Neutrophil (primary cell): Measurements from ENCODE around the gene CNDP1.
"Not testable (repeated sequence)": the region's sequence is repeated elsewhere in the genome, so short reads cannot be mapped to it uniquely, and the experiment has no call there.

Source experiments
- H3K27ac ChIP-seq: fragments of 200-600 bp; sonication (generic); 2 replicates; pipeline ENCODE4 v1.5.1; 2016; ENCODE audit warnings: mild to moderate bottlenecking, moderate library complexity
- H3K27me3 ChIP-seq: fragments of 200-600 bp; sonication (generic); 2 replicates; pipeline ENCODE4 v1.6.0; 2016; ENCODE audit warnings: mild to moderate bottlenecking
- H3K36me3 ChIP-seq: fragments of 200-600 bp; sonication (generic); 2 replicates; pipeline ENCODE4 v1.5.1; 2017
- H3K4me1 ChIP-seq, 2 experiments: fragments of 200-600 bp in 1 of 2; sonication (generic) in 1 of 2; 1 replicate in 1 of 2; 2 replicates in 1 of 2; pipeline versions ENCODE4 v1.5.1 to v1.6.1; 2013 to 2016; ENCODE audit warnings: low read depth in 1 of 2, low read length in 1 of 2, mild to moderate bottlenecking in 1 of 2, moderate library complexity in 1 of 2; ENCODE audit not compliant: control insufficient read depth in 1 of 2, insufficient read depth in 1 of 2
- H3K4me3 ChIP-seq, 2 experiments: fragments of 200-600 bp in 1 of 2; sonication (generic) in 1 of 2; 1 replicate in 1 of 2; 2 replicates in 1 of 2; pipeline ENCODE4 v1.5.1; 2013 to 2016; ENCODE audit warnings: low read depth in 1 of 2, low read length in 1 of 2, mild to moderate bottlenecking in 1 of 2, moderate library complexity in 1 of 2
- H3K9me3 ChIP-seq: fragments of 200-600 bp; sonication (generic); 2 replicates; pipeline ENCODE4 v1.5.1; 2016
- CTCF ChIP-seq: fragments of 200-600 bp; sonication (generic); IDR thresholded peaks from 2 replicates; pipeline ENCODE4 v1.5.1; 2016; ENCODE audit warnings: antibody characterized with exemption

CNDP1 gene

DNA sequence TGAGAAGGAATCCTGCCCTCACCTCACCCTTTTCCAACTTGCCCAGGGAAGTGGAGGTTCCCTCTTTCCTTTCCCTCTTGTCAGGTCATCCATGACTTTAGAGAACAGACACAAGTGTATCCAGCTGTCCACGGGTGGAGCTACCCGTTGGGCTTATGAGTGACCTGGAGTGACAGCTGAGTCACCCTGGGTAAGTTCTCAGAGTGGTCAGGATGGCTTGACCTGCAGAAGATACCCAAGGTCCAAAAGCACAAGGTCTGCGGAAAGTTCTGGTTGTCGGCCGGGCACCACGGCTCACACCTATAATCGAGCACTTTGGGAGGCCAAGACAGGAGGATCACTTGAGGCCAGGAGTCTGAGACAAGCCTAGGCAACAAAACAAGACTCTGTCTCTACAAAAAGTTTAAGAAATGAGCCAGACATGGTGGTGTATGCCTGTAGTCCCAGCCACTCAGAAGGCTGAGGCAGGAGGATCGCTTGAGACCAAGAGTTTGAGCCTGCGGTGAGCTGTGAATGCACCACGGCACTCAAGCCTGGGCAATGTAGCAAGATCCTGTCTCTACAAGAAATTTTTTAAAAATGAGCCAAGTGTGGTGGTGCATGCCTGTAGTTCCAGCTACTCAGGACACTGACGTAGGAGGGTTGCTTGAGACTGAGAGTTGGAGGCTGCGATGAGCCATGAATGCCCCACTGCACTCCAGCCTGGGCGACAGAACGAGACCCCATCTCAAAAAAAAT lies 14.0 kb upstream of the CNDP1 start:
- Histone ChIP-seq H3K27me3 (no peaks in the 10 kb centered on the region), H3K36me3 (peaks cover 56% of the 10 kb centered on the region), H3K4me3 (no peak overlapping the region), H3K27ac (no peak overlapping the region), H3K4me1 (peaks cover 0 to 3% of the 10 kb centered on the region in 2 experiments), H3K9me3 (no peaks in the 10 kb centered on the region)
- TF ChIP-seq CTCF = no peak

DNA sequence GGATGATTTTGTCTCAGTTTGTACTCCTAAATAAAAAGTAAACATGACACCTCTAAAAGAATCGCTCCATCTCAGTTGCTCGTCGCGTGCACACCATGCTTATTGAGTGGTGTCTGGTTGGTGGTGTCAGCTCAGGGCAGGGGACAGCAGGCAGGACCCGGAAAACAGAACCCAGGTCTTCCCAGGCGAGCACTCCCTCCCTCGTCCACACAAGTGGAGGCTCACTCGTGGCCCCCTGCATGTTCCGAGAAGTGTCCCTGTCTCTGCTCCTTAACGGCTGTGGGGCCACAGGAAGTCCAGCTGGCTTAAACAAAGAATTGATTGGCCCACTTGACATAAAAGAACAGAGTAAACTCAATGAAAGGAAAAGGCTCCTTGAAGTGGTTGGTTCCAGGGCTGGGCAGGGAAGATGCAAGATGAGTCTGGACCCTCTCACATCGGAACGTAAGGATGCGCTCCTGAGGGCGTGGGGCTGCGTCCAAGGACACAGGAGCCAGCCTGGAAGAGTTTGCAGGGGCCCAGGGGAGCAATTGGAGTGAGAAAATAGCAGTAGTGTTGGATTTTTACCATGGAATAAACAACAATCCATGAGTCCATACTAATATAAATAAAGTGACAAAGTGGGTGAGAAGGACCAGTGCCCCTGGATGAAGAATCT lies 13.1 kb upstream of the CNDP1 start:
- H3K36me3 ChIP-seq = peaks cover 46% of the 10 kb centered on the region
- peaks cover 0 to 3% of the 10 kb centered on the region in 2 experiments for H3K4me1 ChIP-seq
- H3K4me3 ChIP-seq = no peak overlapping the region
- no peak for TF ChIP-seq CTCF
- no peaks in the 10 kb centered on the region for H3K27me3 ChIP-seq
- no peak overlapping the region for H3K27ac ChIP-seq
- H3K9me3 ChIP-seq = no peaks in the 10 kb centered on the region

DNA sequence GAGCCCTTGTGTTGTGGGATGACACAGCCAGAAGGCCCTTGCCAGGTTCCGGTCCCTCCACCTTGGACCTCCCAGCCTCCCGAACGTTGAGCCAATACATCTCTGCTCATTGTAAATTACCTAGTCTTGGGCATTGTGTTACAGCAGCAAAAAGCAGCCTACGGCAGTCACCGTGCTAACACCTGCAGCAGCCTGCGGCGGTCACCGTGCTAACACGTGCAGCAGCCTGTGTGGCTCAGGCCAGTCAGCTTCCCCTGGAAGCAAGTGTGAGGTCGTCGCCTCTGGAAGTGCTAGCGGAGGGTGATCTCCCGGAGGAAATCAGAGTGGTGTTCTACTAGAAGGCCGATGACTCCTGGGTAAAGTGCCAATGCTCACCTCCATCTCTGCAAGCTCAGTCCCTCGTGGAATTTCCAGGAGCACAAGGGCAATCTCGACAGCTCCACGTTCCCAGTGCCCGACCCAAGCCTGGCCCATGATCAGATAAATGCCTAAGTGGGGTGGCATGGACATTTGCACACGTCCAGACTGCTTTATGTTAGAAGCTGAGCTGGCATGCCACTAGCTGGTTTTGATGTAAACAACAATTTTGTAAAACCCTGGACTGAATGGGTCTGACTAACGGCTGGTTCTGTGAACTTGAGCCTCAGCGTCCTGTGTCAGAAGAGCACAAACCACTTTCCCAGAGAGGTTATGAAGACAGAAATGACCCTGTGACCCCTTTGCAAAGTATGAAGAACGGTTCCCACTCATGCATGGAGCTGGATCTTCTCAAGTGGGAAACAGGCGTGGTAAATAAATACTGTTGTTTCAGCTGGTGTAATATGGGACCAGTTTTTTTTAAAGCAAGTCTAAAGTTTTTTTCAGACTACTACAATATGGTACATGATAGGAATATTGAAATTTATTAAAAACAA lies 11.4 kb upstream of the CNDP1 start:
- Histone ChIP-seq H3K4me1 (peaks cover 0 to 3% of the 10 kb centered on the region in 2 experiments), H3K27ac (no peak overlapping the region), H3K9me3 (no peaks in the 10 kb centered on the region), H3K36me3 (peaks cover 31% of the 10 kb centered on the region), H3K27me3 (no peaks in the 10 kb centered on the region), H3K4me3 (no peak overlapping the region)
- TF ChIP-seq CTCF = no peak

DNA sequence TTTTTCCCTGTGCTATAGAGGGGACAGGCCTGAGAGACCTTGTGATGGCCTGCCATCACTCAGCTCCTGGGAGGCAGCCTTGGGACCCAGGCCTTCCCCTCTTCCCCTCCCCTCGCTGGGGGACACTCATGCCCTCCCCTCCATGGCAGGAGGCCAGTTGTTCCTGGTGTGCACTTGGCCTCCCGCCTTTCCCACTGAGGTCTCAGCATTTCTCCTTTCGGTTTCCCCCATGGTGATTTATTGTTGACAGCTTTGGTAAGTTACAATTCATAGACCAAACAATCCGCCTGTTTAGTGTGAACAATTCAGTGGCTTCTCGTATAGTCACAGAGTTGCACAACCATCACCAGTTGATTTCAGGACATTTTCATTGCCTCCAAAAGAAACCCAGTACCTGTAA lies 10.2 kb upstream of the CNDP1 start:
- Histone ChIP-seq H3K27ac (no peak overlapping the region), H3K4me1 (peaks cover 0 to 3% of the 10 kb centered on the region in 2 experiments), H3K36me3 (peaks cover 22% of the 10 kb centered on the region), H3K4me3 (no peak overlapping the region), H3K27me3 (no peaks in the 10 kb centered on the region), H3K9me3 (no peaks in the 10 kb centered on the region)
- TF ChIP-seq CTCF = no peak

GRCh38 chr18:74524915-74525314 lies 9.4 kb upstream of the CNDP1 start:
- H3K4me3 ChIP-seq, H3K4me1 ChIP-seq, H3K9me3 ChIP-seq, H3K27ac ChIP-seq, H3K27me3 ChIP-seq: not testable (repeated sequence)
- peaks cover 13% of the 10 kb centered on the region for H3K36me3 ChIP-seq
